T-helper 1 cell treated with Interleukin-12 subunit alpha and Interleukin-12 subunit beta and Interleukin-4 antibody, amounts not matched to agents 30 μg/mL and 1 μg/mL, for 36 hours (primary cell): ENCODE results near the gene GALNT9.
"Not testable (repeated sequence)": the region's sequence is repeated elsewhere in the genome, so short reads cannot be mapped to it uniquely, and the experiment has no call there.

Source experiments
- H3K27ac Mint-ChIP-seq: one replicate; pipeline ENCODE4 v1.8.0; 2021; ENCODE audit warnings: mild to moderate bottlenecking, mixed read lengths
- H3K27me3 Mint-ChIP-seq: one replicate; pipeline ENCODE4 v1.8.0; 2021; ENCODE audit warnings: low read depth, mixed read lengths
- H3K36me3 Mint-ChIP-seq: one replicate; pipeline ENCODE4 v1.8.0; 2021; ENCODE audit warnings: low read depth, mixed read lengths
- H3K4me1 Mint-ChIP-seq: one replicate; pipeline ENCODE4 v1.8.0; 2021; ENCODE audit warnings: low read depth, mixed read lengths
- H3K4me3 Mint-ChIP-seq: one replicate; pipeline ENCODE4 v1.8.0; 2021; ENCODE audit warnings: mild to moderate bottlenecking, moderate library complexity, mixed read lengths
- H3K9me3 Mint-ChIP-seq: one replicate; pipeline ENCODE4 v1.8.0; 2021; ENCODE audit warnings: mixed read lengths

The GALNT9 gene

DNA sequence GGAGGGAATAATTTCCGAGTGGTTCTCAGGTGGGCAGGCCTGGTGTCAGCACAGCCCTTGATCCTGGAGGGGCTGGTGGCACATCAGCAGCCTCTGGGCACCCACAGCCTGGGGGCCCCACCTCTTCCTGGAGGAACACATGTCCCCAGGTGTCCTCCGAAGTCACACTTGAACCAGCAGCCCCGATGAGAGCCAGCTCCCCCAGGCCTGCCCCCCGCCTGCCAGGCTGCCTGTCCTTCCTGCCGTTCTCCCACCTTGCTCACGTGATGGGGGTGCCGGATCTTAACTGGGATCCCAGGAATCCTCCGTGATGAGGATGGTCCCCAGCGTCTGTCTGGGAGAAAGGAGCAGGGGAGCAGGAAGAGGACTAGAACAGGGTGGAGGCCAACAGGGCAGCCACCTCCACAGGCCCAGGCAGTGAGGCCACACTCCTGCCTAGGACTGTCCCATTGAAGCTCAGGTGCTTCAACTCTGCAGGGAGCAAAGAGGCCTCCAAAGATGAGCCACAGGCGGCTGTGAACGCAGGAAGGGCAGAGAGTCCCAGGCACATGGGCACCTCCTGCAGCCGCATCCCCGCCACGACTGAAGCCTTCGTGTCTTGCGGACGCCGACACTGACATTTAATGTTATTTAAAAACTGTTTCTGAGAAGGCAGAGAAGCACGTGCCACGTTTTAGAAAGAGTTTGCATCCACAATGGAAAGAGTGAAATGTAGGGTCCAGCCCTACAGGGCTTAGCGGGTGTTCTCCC is 77.5 kb downstream of the GALNT9 start:
- no peaks in the 10 kb centered on the region for H3K4me1 Mint-ChIP-seq
- H3K9me3 Mint-ChIP-seq: no peaks in the 10 kb centered on the region
- no peak overlapping the region for H3K4me3 Mint-ChIP-seq
- H3K36me3 Mint-ChIP-seq: no peaks in the 10 kb centered on the region
- H3K27me3 Mint-ChIP-seq: no peaks in the 10 kb centered on the region
- H3K27ac Mint-ChIP-seq: no peak overlapping the region

DNA sequence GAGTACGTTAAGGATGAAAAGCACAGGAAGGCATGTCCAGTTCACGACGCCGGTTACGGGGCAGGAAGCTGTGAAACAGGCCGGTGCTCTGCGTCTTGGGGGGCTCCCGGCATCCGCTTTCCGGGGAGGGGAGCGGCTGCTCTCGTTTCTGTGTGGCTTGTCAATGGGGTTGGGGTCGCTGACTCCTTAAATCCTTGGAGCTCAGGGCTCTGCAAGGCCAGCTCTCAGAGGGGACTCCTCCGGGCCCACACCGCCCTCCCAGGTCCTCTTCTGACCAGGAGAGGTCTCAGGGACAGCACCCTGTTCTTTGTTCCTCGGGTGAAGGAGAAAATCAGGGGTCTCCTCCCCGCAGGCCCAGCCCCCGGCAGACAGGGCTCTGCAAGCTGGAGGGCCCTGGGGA is 78.1 kb downstream of the GALNT9 start:
- Mint-ChIP-seq H3K4me3 (no peak overlapping the region), H3K27ac (no peak overlapping the region), H3K4me1 (no peaks in the 10 kb centered on the region), H3K27me3 (no peaks in the 10 kb centered on the region), H3K36me3 (no peaks in the 10 kb centered on the region), H3K9me3 (no peaks in the 10 kb centered on the region)

DNA sequence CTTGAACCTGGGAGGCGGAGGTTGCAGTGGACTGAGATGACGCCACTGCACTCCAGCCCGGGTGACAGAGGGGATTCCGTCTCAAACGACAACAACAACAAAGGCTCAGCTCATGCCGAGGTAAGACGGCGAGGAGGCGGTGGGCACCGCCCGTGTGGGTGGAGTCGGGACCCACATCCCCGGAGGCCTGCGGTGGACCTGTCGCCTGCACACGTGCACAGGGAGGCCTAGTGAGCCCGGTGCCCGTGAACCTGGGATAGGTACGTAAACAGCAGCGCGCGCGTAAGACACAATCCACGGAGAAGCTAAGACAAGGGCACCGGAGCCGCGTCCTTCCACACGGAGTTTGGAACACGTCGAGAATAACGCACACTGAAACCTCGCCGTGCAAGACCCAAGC is 78.7 kb downstream of the GALNT9 start:
- Mint-ChIP-seq H3K36me3 (no peaks in the 10 kb centered on the region), H3K9me3 (no peaks in the 10 kb centered on the region), H3K4me1 (no peaks in the 10 kb centered on the region), H3K4me3 (no peak overlapping the region), H3K27me3 (no peaks in the 10 kb centered on the region), H3K27ac (no peak overlapping the region)

DNA sequence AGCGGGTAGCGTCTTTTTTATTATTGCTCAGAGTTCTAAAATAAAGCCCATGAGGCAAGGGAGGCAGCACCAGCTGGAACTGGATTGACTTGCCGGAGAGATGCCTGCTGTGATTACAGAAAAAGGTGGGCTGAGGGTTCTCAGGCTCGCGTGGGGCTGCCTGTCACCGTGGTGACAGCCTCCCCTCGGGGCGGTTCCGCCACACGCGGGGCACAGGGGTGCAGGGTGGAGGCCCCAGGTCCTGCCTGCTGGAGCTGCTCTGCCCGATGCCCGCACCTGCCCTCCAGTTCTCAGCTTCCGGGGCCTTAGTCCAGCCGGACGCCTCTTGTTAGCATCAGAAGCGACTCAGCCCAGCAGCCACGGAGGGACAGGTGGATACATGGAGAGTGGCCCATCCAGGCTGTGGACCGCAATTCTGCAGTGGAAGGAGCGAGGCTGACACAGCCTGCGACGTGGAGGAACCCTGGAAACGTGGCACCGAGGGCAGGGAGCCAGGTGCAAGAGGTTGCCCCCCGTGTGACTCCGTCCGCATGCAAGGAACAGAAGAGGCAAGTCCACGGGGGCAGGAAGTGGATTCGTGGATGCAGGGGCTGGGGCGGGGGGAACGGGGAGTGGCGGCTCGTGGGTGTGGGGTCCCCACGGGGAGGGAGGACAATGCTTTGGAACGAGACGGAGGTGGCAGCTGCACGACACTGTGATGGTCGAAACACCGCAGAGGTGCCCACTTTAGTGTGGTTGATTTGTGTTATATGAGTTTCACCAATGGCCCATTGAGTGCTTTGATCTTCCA is 79.5 kb downstream of the GALNT9 start:
- H3K27ac Mint-ChIP-seq: no peak overlapping the region

DNA sequence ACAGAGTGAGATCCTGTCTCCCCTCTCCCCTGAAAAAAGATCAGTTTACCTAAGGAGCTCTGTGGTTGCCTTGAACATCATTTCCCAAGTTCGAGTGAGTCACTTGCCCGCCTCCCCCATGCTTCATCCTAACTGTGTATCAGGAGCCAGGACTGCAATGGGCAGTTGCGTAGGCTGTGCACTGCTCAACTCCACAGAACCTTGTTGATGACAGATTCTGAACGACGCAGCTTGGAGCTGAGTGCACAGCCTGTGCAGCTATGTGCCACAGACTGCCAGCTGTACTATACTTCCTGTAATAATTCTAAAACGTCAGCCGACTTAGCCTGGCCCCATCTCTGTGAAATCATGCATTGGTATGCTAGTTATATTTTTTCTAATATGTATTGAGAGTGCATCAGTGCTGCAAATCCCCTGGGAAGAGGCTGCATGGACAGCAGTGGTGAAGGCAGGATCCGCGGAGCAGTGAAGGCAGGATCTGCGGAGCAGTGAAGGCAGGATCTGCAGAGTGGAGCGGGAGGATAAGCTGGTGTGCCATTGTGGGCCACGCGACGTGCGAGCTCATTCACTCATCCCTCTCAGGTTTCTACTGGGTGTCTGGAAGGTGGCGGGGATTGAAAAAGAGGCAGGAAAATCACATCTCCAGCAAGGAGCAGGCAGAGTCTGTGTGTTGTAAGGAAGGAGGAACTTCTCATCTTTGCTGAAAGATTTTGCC is 80.8 kb downstream of the GALNT9 start:
- no peak overlapping the region for H3K27ac Mint-ChIP-seq
- no peak overlapping the region for H3K4me3 Mint-ChIP-seq
- no peaks in the 10 kb centered on the region for H3K9me3 Mint-ChIP-seq
- no peaks in the 10 kb centered on the region for H3K4me1 Mint-ChIP-seq
- no peaks in the 10 kb centered on the region for H3K27me3 Mint-ChIP-seq
- no peaks in the 10 kb centered on the region for H3K36me3 Mint-ChIP-seq

More for the DNA sequence above, 79.5 kb downstream of the GALNT9 start:
- H3K4me1 Mint-ChIP-seq: no peaks in the 10 kb centered on the region
- no peaks in the 10 kb centered on the region for H3K27me3 Mint-ChIP-seq
- H3K4me3 Mint-ChIP-seq: no peak overlapping the region
- H3K9me3 Mint-ChIP-seq: no peaks in the 10 kb centered on the region
- no peaks in the 10 kb centered on the region for H3K36me3 Mint-ChIP-seq

DNA sequence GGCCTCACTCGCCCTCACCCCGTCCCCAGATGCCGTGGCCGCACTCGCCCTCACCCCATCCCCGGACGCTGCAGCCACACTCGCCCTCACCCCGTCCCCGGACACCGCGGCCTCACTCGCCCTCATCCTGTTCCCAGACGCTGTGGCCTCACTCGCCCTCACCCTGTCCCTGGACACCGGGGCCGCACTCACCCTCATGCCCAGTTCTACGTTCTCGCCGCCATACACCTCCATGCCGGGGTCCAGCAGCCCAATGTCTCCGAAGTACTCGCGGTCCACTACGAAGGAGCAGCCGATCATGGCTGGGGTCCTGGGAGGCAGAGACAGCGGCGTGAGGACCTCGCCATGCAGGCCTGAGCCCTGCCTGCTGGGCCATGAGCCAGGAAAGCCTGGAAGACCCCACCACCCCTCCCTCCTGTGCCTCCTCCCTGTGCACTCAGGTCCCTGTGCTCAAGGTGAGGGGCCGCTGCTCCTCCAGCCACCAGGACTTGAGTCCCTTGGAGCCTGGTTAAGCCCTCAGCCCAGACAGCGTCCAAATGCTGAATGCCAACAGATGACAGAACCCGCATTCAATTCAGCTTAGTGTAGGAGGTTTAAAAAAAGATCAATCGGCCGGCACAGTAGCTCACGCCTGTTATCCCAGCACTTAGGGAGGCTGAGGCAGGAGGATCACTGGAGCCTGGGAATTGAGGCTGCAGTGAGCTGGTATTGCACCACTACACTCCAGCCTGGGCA is 81.5 kb downstream of the GALNT9 start:
- H3K4me1 Mint-ChIP-seq: no peaks in the 10 kb centered on the region
- no peaks in the 10 kb centered on the region for H3K27me3 Mint-ChIP-seq
- no peak overlapping the region for H3K27ac Mint-ChIP-seq
- no peaks in the 10 kb centered on the region for H3K36me3 Mint-ChIP-seq
- no peaks in the 10 kb centered on the region for H3K9me3 Mint-ChIP-seq
- no peak overlapping the region for H3K4me3 Mint-ChIP-seq

DNA sequence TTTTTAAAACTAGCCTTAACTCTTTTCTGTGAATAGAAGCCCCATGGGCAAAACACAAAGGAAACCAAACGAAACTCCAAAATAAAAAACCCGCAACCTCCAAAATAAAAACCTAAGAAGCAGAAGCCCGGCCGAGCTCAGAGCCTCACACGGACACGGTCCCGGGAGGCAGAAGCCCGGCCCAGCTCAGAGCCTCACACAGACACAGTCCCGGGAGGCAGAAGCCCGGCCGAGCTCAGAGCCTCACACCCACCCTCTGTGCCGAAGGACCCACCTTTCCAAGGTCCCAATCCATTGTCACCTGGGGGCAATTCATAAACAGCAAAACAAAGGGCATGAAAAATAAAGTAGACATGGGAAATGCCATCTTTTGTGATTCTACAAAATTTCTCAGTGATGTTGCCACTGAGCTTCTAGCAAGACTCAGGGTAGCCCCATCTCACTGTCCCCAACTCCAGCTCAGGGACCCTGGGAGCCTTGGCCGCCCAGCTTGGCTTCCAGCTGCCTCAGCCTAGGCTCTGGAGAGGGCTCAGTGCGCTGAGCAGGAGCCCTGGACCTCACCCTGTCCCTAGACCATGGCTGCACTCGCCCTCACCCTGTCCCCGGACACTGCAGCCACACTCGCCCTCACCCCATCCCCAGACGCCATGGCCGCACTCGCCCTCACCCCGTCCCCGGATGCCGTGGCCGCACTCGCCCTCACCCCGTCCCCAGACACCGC is 82.2 kb downstream of the GALNT9 start:
- Mint-ChIP-seq H3K27me3 (no peaks in the 10 kb centered on the region), H3K27ac (no peak overlapping the region), H3K9me3 (no peaks in the 10 kb centered on the region), H3K36me3 (no peaks in the 10 kb centered on the region), H3K4me3 (no peak overlapping the region), H3K4me1 (no peaks in the 10 kb centered on the region)

DNA sequence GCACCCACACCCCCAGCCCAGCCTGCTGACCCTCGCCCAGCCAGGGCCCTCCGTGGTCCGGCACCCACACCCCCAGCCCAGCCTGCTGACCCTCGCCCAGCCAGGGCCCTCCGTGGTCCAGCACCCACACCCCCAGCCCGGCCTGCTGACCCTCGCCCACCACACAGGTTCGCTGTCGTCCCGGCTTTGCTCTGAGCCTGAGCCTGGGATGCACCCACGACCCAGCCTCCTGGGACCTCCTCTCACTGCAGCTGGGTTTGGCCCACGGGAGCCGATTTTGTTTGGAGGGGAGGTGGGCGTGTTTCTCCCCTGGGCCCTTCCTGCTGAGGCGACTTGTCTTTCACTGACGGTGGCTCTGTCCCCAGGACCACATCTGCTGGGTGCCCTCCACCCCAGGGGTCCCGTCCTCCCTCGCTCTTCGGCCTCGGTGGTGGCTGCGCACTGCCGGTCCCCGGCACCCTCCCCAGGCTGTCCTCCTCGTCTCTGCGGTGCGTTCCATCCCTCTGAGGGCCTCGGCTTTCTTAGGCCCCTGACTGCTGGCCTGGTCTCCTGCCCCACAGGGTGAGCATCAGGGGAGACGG is 83.8 kb downstream of the GALNT9 start:
- Mint-ChIP-seq H3K4me1 (no peaks in the 10 kb centered on the region), H3K9me3 (no peaks in the 10 kb centered on the region), H3K27ac (no peak overlapping the region), H3K36me3 (no peaks in the 10 kb centered on the region), H3K27me3 (no peaks in the 10 kb centered on the region), H3K4me3 (no peak overlapping the region)

DNA sequence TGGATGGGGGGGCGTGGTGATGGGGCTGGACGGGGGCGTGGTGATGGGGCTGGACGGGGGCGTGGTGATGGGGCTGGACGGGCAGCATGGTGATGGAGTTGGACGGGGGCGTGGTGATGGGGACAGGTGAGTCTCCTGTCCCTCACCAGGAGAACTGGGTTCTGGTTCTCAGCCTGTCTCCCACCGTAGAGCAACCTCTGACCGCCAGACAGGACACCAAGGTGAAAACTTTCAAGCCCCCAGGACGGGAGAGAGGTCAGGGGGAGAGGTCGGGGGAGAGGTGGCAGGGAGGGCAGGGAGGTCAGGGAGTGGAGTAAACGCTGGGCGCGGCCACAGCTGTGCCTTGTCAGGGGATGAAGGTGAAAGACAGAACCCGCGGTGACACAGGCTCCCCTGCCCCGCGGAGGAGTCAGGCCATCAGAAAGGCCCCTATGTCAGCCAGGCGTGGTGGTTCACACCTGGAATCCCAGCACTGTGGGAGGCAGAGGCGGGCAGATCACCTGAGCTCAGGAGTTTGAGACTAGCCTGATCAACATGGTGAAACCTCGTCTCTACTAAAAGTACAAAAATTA is 84.6 kb downstream of the GALNT9 start:
- Mint-ChIP-seq H3K4me1 (no peaks in the 10 kb centered on the region), H3K4me3 (no peak overlapping the region), H3K27me3 (no peaks in the 10 kb centered on the region), H3K9me3 (no peaks in the 10 kb centered on the region), H3K27ac (no peak overlapping the region), H3K36me3 (no peaks in the 10 kb centered on the region)

DNA sequence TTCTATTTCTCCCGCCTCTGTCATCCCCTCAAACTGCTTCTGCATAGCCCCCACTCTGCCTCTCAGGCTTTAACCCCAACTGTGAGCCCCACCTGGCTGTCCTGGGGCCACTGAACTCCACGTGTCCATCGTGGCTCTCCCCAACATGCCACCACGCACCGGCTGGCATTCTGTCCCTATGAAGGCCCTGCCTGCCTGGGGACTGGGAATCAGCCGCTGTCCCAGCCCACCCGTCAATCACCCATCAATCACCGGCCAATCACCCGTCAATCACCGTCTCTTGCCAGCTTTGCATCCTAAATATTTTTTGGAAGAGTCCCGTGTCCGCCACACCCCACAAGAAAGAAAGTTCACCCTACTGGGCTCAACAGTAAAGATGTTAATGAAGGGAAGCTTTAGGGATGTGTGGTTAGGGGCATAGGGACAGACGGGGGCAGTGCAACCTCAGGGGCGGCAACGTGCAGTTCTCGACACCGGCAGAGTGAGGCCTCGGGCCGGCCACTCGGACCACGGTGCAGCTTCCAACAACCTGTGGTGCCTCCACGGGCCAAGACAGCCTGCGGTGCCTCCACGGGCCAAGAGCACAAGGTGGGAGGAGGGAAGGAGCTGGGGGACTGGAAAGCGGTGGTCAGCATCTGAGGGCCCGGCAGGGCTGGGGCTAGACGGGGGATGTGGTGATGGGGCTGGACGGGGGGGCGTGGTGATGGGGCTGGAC is 85.6 kb downstream of the GALNT9 start:
- H3K27me3 Mint-ChIP-seq: no peaks in the 10 kb centered on the region
- no peaks in the 10 kb centered on the region for H3K4me1 Mint-ChIP-seq
- no peak overlapping the region for H3K4me3 Mint-ChIP-seq
- H3K27ac Mint-ChIP-seq: no peak overlapping the region
- H3K9me3 Mint-ChIP-seq: peaks cover 5% of the 10 kb centered on the region
- H3K36me3 Mint-ChIP-seq: no peaks in the 10 kb centered on the region

DNA sequence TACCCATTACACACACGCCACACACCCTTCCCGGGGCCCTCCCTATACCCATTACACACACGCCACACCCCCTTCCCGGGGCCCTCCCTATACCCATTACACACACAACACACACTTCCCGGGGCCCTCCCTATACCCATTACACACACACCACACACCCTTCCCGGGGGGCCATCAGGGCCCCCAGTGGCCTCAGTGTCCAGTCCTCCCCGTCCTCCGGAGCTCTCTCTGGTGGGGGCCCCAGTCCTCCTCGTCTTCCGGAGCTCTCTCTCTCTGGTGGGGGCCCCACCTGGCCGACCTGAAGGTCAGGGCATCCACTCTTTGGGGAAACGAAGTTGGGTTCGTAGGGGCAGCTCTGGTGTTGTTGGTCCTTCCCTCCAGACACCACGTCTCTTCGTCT is 86.2 kb downstream of the GALNT9 start:
- H3K27me3 Mint-ChIP-seq, H3K9me3 Mint-ChIP-seq, H3K4me1 Mint-ChIP-seq, H3K4me3 Mint-ChIP-seq, H3K27ac Mint-ChIP-seq, H3K36me3 Mint-ChIP-seq: not testable (repeated sequence)

DNA sequence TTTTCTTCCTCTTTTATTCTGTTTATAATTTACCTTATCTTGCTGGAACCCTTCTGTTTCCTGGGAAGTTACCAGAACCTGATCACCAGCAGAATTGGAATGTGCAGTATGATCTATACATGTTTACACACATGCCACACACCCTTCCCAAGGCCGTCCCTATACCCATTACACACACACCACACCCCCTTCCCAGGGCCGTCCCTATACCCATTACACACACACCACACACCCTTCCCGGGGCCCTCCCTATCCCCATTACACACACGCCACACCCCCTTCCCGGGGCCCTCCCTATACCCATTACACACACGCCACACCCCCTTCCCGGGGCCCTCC is 88.8 kb downstream of the GALNT9 start:
- H3K36me3 Mint-ChIP-seq, H3K27me3 Mint-ChIP-seq, H3K4me3 Mint-ChIP-seq, H3K27ac Mint-ChIP-seq, H3K4me1 Mint-ChIP-seq, H3K9me3 Mint-ChIP-seq: not testable (repeated sequence)
